ENCODE data around the gene THSD7A. TPM values are rescaled to one million over a fixed set of nuclear protein-coding genes. Genes with fewer than 3 reads are reported as not detected.

The THSD7A gene
- total and polyA plus RNA-seq, 10 of the 15 experiments (the other 5 are each of a cell fraction or from before 2014, with no cell fraction given) = 0.03 to 0.09 (median 0.03) TPM; not detected in 7

GRCh38 chr7:11760372-11760771, 71.6 kb downstream of the THSD7A start:
- SMC1A ChIA-PET (ENCODE audit: uncharacterized antibody, unreplicated experiment) = no interaction called here
- ATAC-seq (no peak), FAIRE-seq (no peak), DNase-seq (ENCODE audit: low read depth, low spot score) (no peak)
- no peaks in the 10 kb centered on the region for H4K20me1 ChIP-seq (ENCODE audit: control insufficient read depth, insufficient read depth)
- no peak overlapping the region for H3K9ac ChIP-seq (ENCODE audit: control insufficient read depth, insufficient read depth, low read length)
- no TSS peak for BruUV-seq (replicated peaks)
- H3K4me1 ChIP-seq (ENCODE audit: control insufficient read depth, insufficient read depth, low read length) = no peaks in the 10 kb centered on the region
- H3K4me2 ChIP-seq (ENCODE audit: control insufficient read depth, insufficient read depth) = no peak overlapping the region
- no peak overlapping the region for H2AFZ ChIP-seq (ENCODE audit: control insufficient read depth, low read depth, low read length)
- in situ Hi-C loops (cut with MboI) (no loop called here), intact Hi-C loops (cut with micrococcal nuclease; ENCODE audit: unreplicated experiment) (no loop called here)
- no peaks in the 10 kb centered on the region for H3K36me3 ChIP-seq (ENCODE audit: control insufficient read depth in 2 of 2, insufficient read depth in 2 of 2, low read length in 1 of 2)
- RAD21 ChIA-PET (ENCODE audit: unreplicated experiment) = no interaction called here
- H3K79me2 ChIP-seq (ENCODE audit: control insufficient read depth, insufficient read depth, low read length) = no peaks in the 10 kb centered on the region
- H3K27me3 ChIP-seq (replicated peaks in 1 of 2; ENCODE audit: control insufficient read depth in 2 of 2, insufficient read depth in 2 of 2, low read length in 1 of 2) = no peaks in the 10 kb centered on the region
- H3K4me3 ChIP-seq = no peak overlapping the region
- H3K9me3 ChIP-seq (replicated peaks; ENCODE audit: control insufficient read depth, insufficient read depth, low read length) = no peaks in the 10 kb centered on the region
- CTCF ChIA-PET = no interaction called here
- WGBS (ENCODE audit: insufficient coverage, insufficient replicate concordance, low lambda C conversion rate, missing lambda C conversion rate) = 0% methylated on average over 3 of the region's 3 CpGs
- POLR2A ChIA-PET = no interaction called here
- no peak overlapping the region for H3K27ac ChIP-seq (ENCODE audit: control insufficient read depth, insufficient read depth)
- TF ChIP-seq CUX1 (IDR thresholded peaks at IDR 0.05; ENCODE audit: insufficient replicate concordance, low read depth, low read length) (no peak), STAT3 (IDR thresholded peaks at IDR 0.05; ENCODE audit: low read depth, low read length) (no peak), ZNF622 (IDR thresholded peaks at IDR 0.05) (no peak), YBX1 (IDR thresholded peaks at IDR 0.05) (no peak), NFYB (IDR thresholded peaks at IDR 0.05; ENCODE audit: insufficient read depth, low read depth, low read length) (no peak), NR2F1 (conservative IDR thresholded peaks at IDR 0.05) (no peak), SUZ12 (IDR thresholded peaks at IDR 0.05; ENCODE audit: unreplicated experiment) (no peak), BACH1 (IDR thresholded peaks at IDR 0.05; ENCODE audit: borderline replicate concordance) (no peak), ATF3 (IDR thresholded peaks at IDR 0.05; ENCODE audit: borderline replicate concordance, extremely low read depth, low read depth, low read length) (no peak), MTA3 (IDR thresholded peaks at IDR 0.05; ENCODE audit: borderline replicate concordance, low read length) (no peak), ESRRA (IDR thresholded peaks at IDR 0.05; ENCODE audit: low read length) (no peak), CHD1 (IDR thresholded peaks at IDR 0.05; ENCODE audit: low read depth, low read length) (no peak), TCF7 (IDR thresholded peaks at IDR 0.05; ENCODE audit: borderline replicate concordance) (no peak), HDAC6 (IDR thresholded peaks at IDR 0.05; ENCODE audit: unreplicated experiment) (no peak), ATF2 (IDR thresholded peaks at IDR 0.05; ENCODE audit: low read length) (no peak), STAT1 (conservative IDR thresholded peaks at IDR 0.05) (no peak), CBFB (IDR thresholded peaks at IDR 0.05; ENCODE audit: low read depth) (no peak)
- TF ChIP-seq, protein P1, sequence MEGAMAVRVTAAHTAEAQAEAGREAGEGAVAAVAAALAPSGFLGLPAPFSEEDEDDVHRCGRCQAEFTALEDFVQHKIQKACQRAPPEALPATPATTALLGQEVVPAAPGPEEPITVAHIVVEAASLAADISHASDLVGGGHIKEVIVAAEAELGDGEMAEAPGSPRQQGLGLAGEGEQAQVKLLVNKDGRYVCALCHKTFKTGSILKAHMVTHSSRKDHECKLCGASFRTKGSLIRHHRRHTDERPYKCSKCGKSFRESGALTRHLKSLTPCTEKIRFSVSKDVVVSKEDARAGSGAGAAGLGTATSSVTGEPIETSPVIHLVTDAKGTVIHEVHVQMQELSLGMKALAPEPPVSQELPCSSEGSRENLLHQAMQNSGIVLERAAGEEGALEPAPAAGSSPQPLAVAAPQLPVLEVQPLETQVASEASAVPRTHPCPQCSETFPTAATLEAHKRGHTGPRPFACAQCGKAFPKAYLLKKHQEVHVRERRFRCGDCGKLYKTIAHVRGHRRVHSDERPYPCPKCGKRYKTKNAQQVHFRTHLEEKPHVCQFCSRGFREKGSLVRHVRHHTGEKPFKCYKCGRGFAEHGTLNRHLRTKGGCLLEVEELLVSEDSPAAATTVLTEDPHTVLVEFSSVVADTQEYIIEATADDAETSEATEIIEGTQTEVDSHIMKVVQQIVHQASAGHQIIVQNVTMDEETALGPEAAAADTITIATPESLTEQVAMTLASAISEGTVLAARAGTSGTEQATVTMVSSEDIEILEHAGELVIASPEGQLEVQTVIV (IDR thresholded peaks at IDR 0.05; ENCODE audit: borderline replicate concordance, partially characterized antibody) = no peak
